ENCODE data around the gene PRMT2.

PRMT2 gene

GRCh38 chr21:46635324-46636180 lies at the start of gene PRMT2:
TSS of gene PRMT2 (plus strand) at chr21:46635674. CDS start at chr21:46636952, 1,278 bp downstream.
- peak; percentile 75 to 99 (median 94) for DNase-seq

- no peak for DNase-seq
Measured at GRCh38 chr21:46594276-46594675, 41.2 kb upstream of the PRMT2 start.

- DNase-seq = no peak
Measured at GRCh38 chr21:46596201-46596600, 39.3 kb upstream of the PRMT2 start.

GRCh38 chr21:46597031-46597430 lies 38.4 kb upstream of the PRMT2 start:
- no peak for DNase-seq

- no peak for DNase-seq
Measured at GRCh38 chr21:46597896-46598343, 37.6 kb upstream of the PRMT2 start.

GRCh38 chr21:46598581-46599572 lies 36.6 kb upstream of the PRMT2 start:
- DNase-seq = peak in 1 of 56 donors; percentile 54

- DNase-seq = no peak
Measured at GRCh38 chr21:46600305-46600704, 35.2 kb upstream of the PRMT2 start.

- no peak for DNase-seq
Measured at GRCh38 chr21:46600978-46601377, 34.5 kb upstream of the PRMT2 start.

GRCh38 chr21:46603228-46603627 lies 32.2 kb upstream of the PRMT2 start:
- DNase-seq = peak in 4 of 56 donors; percentile 30 to 48 (median 34)

GRCh38 chr21:46604329-46604974 lies 31.0 kb upstream of the PRMT2 start:
- DNase-seq = no peak

- peak in 54 of 56 donors; percentile 37 to 97 (median 84) for DNase-seq
Measured at GRCh38 chr21:46604975-46605766, 30.3 kb upstream of the PRMT2 start, which contains the start of gene S100B. TSS of gene S100B (minus strand) at chr21:46605082. CDS start at chr21:46602415, 2,667 bp downstream.

GRCh38 chr21:46605767-46606426 lies 29.6 kb upstream of the PRMT2 start:
- DNase-seq = peak in 14 of 56 donors; percentile 26 to 66 (median 44)

- DNase-seq = no peak
Measured at GRCh38 chr21:46606427-46606813, 29.1 kb upstream of the PRMT2 start.

- DNase-seq = no peak
Measured at GRCh38 chr21:46607636-46608035, 27.8 kb upstream of the PRMT2 start.

GRCh38 chr21:46608672-46609111 lies 26.8 kb upstream of the PRMT2 start:
- DNase-seq = no peak

GRCh38 chr21:46610018-46610701 lies 25.3 kb upstream of the PRMT2 start:
- DNase-seq = no peak

- DNase-seq = no peak
Measured at GRCh38 chr21:46613391-46613790, 22.1 kb upstream of the PRMT2 start.

GRCh38 chr21:46616050-46616449 lies 19.4 kb upstream of the PRMT2 start:
- DNase-seq = no peak

- DNase-seq = no peak
Measured at GRCh38 chr21:46616656-46617055, 18.8 kb upstream of the PRMT2 start.

Measured in amygdala (tissue), 56 donors.